HG03432 (cell line): Measurements from ENCODE around the gene ATXN7L1.

Source experiments
- ATAC-seq: cut with Tn5 transposase; IDR thresholded peaks from one replicate; pipeline ENCODE4 v1.9.1; 2021; ENCODE audit warnings: mild to moderate bottlenecking, moderate library complexity; ENCODE audit not compliant: unreplicated experiment

ATXN7L1 gene, protein sequence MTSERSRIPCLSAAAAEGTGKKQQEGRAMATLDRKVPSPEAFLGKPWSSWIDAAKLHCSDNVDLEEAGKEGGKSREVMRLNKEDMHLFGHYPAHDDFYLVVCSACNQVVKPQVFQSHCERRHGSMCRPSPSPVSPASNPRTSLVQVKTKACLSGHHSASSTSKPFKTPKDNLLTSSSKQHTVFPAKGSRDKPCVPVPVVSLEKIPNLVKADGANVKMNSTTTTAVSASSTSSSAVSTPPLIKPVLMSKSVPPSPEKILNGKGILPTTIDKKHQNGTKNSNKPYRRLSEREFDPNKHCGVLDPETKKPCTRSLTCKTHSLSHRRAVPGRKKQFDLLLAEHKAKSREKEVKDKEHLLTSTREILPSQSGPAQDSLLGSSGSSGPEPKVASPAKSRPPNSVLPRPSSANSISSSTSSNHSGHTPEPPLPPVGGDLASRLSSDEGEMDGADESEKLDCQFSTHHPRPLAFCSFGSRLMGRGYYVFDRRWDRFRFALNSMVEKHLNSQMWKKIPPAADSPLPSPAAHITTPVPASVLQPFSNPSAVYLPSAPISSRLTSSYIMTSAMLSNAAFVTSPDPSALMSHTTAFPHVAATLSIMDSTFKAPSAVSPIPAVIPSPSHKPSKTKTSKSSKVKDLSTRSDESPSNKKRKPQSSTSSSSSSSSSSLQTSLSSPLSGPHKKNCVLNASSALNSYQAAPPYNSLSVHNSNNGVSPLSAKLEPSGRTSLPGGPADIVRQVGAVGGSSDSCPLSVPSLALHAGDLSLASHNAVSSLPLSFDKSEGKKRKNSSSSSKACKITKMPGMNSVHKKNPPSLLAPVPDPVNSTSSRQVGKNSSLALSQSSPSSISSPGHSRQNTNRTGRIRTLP

GRCh38 chr7:105876091-105876963 lies at the start of gene ATXN7L1:
ATXN7L1 (minus strand) TSS chr7:105876599; CDS start chr7:105876558, 41 bp downstream.
- peak; percentile 96 for ATAC-seq

- no peak for ATAC-seq
Measured at GRCh38 chr7:105926131-105926530, 49.7 kb upstream of the ATXN7L1 start.

- ATAC-seq = peak; percentile 65
Measured at GRCh38 chr7:105924945-105925344, 48.5 kb upstream of the ATXN7L1 start.

GRCh38 chr7:105920766-105921165 lies 44.4 kb upstream of the ATXN7L1 start:
- ATAC-seq = no peak

DNA sequence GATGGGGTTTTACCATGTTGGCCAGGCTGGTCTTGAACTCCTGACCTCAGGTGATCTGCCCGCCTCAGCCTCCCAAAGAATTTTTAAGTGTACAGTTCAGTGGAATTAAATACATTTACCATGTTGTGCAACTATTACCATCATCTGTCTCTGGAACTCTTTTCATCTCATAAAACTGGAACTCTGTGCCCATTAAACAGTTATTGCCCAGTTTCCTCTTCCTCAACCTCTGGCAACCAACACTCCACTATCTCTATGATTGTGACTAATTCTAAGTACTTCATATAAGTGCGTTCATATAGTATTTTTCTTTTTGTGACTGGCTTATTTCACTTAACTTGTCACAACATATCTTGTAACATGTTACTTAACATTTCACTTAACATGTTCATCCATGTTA lies 41.3 kb upstream of the ATXN7L1 start:
- no peak for ATAC-seq

GRCh38 chr7:105916603-105917002 lies 40.2 kb upstream of the ATXN7L1 start:
- ATAC-seq = no peak

DNA sequence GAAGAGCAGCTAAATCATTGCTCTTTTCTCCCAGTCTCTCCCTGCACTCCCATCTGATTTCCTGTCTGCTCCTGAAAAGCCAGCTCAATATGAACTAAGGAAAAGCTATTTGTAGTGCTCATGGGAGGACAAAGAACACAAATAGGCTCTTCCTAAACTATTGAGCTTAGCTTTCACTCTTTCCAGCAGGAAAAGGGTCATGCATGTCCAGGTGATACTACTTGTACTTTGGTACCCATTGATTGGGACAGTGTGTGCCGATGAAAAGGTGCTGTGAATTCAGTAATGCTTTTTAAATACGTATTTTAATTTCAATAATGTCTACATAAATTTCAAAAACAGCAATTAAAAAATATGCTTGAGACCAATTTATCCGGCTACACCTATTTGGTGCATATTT lies 37.5 kb upstream of the ATXN7L1 start:
- no peak for ATAC-seq

GRCh38 chr7:105911961-105912575 lies 35.7 kb upstream of the ATXN7L1 start:
- ATAC-seq = no peak

DNA sequence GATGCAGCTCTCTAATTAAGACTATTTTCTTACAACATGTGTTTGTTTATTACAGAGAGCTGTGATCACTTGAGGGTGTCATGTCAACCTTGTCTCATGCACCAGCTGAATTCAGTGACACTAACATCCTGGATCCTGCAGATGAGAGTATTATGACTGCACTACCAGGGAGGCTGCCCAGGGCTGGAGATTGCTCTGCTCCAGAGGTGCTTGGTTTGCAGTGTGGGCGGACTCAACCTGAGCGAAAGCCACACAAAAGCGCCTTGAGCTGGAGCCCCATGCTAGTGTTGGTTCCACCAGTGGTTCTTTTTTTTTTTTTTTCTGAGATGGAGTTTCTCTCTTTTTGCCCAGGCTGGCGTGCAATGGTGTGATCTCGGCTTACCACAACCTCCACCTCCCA lies 33.8 kb upstream of the ATXN7L1 start:
- ATAC-seq = no peak

GRCh38 chr7:105909742-105910141 lies 33.3 kb upstream of the ATXN7L1 start:
- ATAC-seq = no peak

GRCh38 chr7:105907129-105907846 lies 30.9 kb upstream of the ATXN7L1 start:
- ATAC-seq = no peak

- no peak for ATAC-seq
Measured at GRCh38 chr7:105906695-105907094, 30.3 kb upstream of the ATXN7L1 start.

GRCh38 chr7:105905910-105906568 lies 29.6 kb upstream of the ATXN7L1 start:
- no peak for ATAC-seq

DNA sequence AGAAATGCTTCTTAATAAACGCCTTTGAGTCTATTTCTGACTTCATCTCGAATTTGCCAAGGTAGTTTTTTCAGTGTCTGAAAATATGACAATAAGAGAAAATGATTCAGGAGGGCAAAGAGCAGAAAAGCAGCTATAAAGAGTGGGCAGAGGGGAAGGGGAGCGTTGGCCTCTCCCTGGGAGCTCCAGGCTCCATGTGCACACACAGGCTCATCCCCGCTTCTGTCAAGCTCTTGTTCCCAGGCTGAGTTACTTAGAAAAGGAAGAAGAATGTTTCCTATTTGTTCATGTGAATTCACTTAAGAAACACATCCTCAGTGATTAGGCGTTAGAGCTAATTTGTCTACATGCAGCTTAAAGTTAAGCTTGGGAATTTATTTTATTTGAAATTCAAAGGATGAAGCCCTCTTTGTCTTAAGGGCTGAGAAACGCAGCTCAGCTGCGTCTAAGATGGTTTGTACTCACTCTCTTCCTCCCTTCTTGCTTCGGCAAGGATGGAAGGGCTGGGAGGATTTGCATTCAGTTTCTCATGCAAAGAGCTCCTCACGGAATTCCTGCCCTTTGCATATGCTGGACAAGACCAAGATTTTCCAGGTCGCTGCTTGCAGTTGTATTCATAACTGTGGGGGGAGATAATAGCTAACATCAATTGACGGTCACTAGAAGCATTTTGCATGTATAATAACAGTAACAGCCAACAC lies 29.0 kb upstream of the ATXN7L1 start:
- ATAC-seq = no peak

DNA sequence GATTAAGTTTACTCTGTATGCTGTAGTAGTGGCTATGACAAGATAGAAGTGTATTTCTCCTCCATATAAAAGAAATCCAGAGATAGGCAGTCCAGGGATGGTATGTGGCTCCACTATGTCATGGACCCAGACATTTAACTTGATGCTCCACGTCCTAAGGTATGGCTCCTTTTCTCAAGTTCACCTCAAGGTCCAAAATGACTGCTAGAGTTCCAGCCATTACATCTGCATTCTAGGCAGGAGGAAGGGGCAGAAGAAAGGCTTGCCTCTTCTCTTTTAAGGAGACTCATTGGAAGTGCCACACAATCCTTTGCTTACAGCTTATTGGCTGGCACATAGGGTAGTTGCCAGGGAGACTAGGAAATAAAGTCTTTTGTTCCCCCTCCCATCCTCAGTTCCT lies 27.7 kb upstream of the ATXN7L1 start:
- no peak for ATAC-seq

DNA sequence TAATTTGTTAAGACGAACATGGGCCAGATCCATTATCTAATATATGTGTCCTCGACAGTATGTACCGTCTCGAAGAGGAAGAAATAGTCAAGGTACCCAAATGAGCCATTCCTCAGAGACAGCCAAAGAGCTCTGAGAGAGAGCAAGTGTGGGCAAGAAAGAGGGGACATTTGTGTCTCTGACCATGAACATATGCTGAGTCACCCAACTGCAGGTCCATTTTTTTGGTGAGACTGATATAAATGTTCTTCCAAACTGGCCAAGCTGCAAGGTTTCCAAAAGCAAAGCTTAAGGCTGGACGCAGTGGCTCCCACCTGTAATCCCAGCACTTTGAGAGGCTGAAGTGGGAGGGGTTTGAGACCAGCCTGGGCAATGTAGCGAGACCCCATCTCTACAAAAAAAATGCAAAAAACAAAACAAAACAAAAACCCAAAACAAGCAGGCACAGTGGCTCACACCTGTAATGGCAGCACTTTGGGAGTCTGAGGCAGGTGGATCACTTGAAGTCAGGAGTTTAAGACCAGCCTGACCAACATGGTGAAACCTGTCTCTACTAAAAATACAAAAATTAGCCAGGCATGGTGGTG lies 26.0 kb upstream of the ATXN7L1 start:
- ATAC-seq = no peak

GRCh38 chr7:105897999-105898398 lies 21.6 kb upstream of the ATXN7L1 start:
- ATAC-seq = no peak

DNA sequence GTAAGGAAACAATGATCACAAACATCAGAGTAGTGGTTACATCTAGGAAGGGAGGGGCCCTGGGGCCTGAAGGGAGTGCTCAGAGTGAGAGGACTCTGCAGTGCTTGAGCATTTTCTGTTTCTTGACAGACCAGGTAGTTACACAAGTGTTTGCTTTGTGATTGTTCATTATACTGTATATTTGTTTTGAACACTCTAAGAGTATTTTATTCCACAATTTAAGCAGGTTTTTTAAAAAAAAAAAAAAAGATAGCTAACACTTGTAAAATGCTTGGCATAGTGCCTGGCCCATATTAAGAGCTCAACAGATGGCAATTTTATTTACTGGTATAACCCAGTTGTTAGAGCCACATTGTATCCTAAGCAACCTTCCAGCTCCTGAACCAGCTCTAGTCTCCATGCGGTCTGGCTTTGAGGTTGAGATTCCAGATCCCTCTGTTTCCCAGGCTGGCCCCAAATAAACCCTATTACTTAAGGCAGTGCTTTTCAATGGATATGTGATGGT lies 20.1 kb upstream of the ATXN7L1 start:
- ATAC-seq = no peak
